Transverse colon (tissue), 3 donors: ENCODE measurements around the gene RBM8A.

Source experiments
- CTCF ChIP-seq, 5 experiments: fragments of 200-600 bp in 3 of 5; fragments of 450-650 bp in 2 of 5; sonication (generic) in 3 of 5; IDR thresholded peaks; 1 replicate in 2 of 5; 2 replicates in 3 of 5; pipeline ENCODE4 v1.5.1; 2016 to 2017; ENCODE audit warnings: antibody characterized with exemption in 5 of 5, inconsistent platforms in 3 of 5, mild to moderate bottlenecking in 2 of 5, moderate library complexity in 1 of 5
- EP300 ChIP-seq: sonication (generic); formaldehyde crosslinking; IDR thresholded peaks from one replicate; pipeline ENCODE4 v1.6.1; 2017; ENCODE audit warnings: antibody characterized with exemption, low read depth
- POLR2A ChIP-seq: fragments of 450-650 bp; IDR thresholded peaks from one replicate; pipeline ENCODE4 v1.6.1; 2016; ENCODE audit warnings: antibody characterized with exemption, mild to moderate bottlenecking, moderate library complexity

DNA sequence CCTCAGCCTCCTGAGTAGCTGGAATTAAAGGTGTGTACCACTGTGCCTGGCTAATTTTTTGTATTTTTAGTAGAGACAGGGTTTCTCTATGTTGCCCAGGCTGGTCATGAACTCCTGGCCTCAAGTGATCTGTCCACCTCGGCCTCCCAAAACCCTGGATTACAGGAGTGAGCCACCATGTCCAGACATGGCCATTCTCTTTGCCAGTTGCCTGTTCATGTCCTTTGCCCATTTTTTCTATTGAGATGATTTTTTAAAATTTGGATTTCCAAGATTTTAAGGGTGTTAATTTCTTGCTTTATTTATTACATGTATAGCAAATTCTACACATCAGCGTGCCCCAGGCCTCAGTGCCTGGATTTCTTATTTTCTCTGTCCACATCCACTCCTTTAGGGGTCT lies 40.0 kb upstream of the RBM8A start:
- TF ChIP-seq CTCF (IDR thresholded peaks at IDR 0.05) = no peak
- TF ChIP-seq POLR2A = no peak
- no peak for TF ChIP-seq EP300
